ENCODE data around the gene TEX29.

Gene TEX29

DNA sequence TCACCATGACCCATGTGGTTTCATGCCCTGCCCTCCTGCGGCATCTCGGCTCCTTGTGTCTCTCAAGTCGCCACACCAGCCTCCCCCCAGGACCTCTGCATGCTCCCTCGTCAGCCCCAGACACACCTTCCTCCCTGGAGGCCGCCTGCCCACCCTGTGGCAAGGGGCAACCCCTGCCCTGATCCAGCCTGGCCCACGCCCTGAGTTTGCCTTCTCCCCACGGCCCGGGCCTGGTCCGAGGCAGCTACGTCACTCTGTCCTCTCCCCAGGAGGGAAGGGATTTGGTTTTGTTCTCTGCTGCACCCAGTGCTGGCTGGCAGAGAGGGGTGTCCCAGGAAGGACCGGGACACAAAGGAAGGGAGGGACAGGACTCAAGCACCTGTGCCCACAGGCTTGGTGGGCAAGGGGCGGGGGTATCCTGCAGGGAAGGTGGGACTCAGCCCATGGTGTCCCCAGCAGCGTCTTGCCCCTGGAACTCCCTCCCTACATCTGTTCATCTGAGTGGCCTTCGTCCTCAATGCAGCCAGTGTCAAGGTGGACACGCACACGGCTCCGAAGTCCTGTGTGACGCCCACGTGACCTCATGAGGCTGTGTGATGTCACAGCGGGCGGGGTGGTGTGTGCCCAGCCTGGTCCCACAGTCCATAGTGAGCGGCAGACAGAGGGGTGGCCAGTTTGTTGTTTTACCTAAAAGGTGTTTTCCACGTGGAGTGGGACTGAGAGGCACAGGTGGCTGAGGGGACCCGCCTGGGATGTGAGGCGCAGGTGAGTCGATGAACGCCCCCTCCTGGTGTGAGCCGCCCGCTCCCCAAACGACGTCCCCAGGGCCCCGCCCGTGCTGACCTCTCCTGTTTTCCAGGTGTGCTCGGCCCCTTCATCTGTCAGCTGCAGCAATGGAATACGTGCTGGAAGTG is at the start of gene TEX29:
Gene TEX29 (plus strand): TSS at position 645 of the 914 bp plus-strand sequence. CDS start 249 bp downstream, at position 894.
- FAIRE-seq, result no peak

DNA sequence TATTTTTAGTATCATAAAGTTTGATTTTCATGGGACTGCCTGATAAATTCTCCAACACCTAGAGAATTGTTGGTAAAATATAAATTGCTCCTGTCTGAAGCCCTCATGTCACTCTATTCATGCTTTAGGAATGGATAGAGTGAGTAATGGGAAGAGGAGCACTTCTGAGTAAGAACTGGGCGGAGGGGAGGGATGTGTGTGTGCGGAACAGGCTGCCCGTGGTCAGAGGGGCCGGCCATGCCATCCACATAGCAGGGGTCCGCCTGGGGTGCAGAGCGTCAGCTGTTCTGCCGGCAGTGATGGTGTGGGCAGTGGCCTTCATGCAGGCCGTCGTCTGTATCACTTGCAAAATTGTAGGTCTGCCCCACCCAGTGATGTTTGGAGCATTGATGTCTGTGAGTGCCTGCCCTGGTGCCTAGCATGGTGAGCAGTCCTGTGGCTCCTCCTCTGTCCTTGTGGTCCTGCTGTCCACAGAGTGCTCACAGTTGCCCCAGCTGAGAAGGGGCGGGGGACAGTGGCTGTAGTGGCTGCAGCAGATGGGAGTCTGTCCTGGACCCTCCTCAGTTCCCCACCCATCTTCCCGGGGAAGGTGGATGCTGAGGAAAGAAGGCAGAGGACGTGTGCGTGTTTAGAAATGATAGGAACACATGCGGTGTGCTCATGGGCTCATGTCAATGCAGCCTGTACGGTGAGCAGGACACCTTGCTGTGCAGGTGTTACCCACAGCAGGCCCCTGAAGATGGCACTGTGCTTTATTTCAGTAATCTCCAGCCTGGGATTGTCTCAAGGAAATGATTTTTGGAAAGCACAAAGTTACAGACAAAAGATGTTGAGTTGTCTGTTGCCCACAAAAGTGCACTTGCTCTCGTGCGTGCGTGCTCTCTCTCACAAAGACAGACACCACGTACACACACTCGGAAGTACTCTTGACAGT is 49.4 kb upstream of the TEX29 start:
- no peak for FAIRE-seq

DNA sequence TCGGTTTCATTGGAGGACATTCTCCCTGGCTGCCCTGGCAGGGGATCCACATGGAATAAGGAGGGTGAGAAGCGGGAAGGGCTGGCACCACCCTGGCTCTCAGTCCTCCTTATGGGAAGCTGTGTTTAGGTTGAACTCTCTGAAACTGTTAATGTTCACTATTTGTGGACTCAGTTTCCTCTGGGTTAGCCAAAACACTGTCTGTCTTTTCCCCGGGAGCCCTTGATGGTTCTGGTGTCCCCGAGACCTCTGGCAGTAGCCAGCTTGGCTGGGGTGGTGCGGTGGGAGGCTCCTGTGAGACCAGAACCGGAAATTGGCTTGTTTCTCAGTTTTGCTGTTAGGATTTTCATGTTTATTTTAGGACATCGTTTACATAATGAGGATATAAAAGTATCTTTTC is 48.3 kb upstream of the TEX29 start:
- FAIRE-seq, result no peak

DNA sequence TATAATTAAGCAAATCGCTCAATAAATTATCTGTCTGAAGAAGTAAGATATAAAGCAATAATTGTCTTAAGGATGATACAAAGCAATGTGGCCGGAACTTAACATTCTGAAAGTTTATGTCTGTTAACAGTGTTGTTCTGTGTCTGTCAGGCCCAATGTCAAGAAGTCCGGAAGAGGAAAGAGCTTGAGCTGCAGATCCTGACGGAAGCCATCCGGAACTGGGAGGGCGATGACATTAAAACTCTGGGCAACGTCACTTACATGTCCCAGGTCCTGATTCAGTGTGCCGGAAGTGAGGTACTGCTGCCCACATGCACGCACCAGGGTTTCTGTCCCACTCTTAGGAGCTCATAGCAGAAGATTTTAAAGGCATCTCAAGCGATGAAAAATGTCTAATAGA is 45.1 kb upstream of the TEX29 start:
- FAIRE-seq, result no peak

DNA sequence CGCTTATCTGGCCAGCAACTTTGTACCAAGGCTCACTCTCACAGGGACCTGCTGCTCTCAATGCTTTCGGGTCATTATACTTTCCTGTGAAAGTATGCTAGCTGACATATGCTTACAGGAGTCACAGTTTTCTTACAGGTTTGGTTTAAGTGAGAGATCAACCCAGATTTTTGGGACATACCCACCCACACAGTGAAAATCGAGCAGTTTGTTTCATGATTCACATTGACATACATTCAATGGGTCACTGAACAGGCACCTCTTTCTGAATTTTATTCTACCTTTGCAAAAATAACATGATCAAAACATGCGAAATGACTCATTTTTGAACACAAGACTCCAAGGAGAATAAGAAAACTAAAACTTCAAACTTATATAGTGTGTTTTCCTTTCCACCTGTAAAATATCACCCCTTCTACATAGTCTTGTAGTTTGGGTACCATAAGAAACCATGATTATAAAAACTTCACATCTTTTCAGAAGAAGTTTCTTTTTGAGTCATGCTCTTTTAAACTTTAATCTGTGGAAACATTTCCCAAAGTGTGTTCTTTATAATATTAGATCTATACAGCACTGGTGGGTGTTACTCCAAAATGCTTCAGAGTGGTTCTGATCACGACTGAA is 44.3 kb upstream of the TEX29 start:
- FAIRE-seq, result no peak

DNA sequence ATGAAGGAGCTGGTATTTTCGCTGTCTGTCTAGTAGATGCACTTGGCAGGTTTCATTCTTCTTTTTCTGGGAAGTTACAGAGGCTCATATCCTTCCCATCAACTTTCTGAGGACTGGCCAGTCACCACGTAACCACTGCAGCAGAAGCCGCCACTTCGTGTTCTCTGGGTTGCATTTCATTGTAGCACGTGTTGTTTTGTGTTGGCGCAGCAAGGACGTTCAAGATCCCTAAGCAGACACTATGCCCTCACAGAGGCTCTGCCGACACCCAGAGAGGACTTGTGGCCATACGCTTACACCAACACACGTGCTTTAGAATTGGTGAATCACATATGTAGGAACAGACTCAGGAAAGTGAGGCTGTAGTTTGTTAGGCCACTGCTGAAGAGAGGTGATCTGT is 42.2 kb upstream of the TEX29 start:
- no peak for FAIRE-seq

DNA sequence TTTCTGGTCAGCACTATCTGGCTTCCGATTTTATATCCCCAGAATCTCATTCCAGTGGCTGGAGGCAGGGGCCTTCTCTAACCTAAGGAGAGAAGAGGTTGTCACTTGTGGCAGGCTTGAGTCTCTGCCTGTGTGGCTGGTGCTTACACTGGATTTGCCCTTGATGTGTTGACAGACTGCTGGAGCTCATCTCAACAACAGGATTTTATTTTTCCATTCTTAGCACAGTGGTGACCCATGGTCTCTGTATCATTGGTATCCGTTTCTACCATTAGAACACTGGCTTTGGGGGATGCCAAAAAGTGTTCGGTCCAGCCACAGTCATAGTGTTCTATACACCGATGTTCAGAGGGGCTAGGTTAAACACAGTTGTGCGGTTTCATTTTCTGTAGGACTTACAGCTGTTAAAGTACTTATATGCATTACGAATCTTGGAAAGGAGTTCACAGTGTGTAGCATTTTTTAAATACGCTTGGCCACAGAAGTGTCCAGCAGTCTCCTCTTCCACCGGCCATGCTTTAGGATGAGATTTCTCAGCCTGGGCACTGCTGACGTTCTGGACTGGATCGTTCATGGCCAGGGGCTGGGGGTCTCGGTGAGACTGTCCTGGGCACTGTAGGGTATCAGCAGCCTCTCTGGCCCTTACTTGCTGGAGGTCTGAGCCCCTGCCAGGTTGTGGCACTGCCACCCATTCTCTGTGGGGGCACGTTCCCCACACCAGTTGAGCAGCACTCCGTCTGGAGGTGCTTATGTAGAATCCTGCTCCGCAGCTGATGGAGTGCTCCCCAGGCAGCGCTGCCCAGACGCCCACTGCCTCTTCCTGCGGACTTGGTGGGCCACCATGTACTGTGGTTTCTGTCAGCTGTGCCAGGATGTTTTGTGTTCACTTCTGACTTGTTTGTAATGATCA is 41.4 kb upstream of the TEX29 start:
- FAIRE-seq, result no peak

DNA sequence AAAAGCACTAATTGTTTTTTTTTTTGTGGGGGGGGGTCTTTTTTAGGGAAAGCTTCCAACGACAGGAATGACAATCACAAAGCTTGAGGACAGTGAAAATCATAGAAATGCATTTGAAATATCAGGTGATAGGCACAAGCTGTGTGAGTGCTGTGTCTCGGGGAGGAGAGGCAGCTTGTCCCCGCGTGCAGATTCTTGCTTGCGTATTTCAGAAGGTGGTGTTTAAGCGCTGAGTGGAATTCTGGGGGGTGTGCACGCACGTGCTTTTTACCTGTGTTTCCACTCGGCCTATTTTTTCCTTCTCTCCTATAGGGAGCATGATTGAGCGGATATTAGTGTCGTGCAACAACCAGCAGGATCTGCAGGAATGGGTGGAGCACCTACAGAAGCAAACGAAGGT is 40.2 kb upstream of the TEX29 start:
- no peak for FAIRE-seq

DNA sequence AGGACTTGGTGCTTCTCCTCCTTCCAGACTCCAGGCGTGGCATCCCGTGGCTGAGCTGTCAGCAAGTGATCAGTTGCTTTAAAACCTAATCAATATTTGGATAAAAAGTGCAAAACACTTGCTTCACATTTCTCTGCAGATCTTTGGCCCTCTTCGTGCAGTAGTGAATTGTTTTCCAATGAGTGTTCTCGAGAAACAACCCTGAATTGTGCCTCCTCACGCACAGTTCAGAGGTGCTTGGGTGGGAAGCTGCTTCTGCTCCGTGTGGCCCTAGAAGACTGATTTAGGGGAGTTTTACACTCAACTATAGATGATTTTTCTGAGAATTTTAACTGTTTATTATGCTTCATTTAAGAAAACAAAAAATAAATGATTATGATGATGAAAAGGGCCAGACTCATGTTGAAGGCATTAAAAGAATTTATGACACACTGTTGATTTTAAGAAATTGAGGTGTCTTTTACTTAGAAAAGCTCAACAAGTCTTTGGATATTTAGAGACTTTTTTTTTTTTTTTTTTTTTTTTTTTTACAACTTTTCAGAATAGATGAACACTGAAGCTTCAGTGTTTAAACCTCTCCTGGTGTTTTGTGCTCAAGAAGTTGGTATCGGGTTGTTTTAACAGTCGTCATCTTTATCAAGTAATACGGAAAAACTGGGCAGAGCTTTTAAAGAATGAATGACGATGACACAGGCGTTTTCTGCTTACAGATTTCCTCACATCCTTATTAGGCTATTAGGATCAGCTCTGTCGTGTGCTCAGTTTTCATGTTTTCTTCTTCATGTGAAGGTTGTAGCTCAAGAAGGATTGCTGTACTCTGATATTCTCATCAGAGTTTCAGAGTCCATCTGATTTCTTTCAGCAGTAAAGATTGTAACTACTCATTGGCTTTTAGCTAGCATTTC is 39.5 kb upstream of the TEX29 start:
- no peak for FAIRE-seq

DNA sequence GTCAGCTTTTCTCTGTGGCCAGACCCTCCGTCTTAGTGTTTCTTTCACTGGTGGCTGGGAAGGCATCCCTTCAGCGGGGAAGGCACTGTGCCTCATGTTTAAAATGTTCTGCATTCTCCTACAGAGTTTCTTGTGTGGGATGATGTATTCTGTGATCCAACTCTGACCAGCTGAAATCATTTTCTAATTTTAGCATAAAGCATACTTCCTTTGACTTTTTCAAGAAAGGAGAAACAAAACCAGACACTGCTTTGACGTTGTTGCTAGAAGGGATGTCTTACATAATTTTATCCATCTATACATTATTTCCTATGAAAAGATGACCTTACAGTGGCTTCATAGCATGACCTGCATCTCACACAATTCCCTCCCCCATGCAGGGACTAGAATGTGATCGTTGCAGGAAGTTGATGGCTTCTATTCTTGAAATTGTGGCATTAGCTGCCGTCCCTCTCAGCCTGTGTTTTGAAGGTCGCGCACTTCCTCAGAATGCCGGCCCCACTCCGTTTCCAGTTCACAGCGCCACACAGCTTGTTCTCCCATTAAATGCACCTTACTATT is 38.6 kb upstream of the TEX29 start:
- no peak for FAIRE-seq

DNA sequence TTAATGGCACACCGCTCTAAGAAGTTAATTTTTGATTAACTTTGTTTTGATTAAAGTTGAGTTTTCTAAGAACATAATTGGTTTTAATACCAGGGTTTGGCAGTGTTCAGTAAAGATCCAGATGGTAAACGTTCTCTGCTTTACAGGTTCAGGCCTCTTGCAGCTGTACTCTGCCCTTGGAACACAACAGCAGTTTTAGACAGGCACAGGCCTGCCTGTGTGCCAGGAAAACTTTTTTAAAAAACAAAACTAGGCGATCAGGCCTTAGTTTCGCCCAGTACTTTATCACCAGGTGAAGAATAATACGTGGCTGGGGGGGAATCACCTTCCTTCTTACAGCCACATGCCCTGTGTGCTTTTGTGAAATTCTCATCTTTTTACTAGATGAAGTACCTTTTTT is 38.0 kb upstream of the TEX29 start:
- no peak for FAIRE-seq

DNA sequence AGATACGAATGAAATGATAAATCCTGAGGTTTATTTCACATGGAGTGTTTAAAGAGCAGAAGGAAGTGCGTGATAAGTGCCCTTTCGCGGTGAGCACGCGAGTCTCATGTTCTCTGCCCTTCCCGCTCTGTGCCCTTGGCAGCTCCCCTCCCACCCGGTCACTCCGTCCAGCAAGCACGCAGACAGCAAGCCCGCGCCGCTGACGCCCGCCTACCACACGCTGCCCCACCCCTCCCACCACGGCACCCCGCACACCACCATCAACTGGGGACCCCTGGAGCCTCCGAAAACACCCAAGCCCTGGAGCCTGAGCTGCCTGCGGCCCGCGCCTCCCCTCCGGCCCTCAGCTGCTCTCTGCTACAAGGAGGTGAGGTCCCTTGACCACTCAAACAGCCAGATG is 37.4 kb upstream of the TEX29 start:
- no peak for FAIRE-seq

DNA sequence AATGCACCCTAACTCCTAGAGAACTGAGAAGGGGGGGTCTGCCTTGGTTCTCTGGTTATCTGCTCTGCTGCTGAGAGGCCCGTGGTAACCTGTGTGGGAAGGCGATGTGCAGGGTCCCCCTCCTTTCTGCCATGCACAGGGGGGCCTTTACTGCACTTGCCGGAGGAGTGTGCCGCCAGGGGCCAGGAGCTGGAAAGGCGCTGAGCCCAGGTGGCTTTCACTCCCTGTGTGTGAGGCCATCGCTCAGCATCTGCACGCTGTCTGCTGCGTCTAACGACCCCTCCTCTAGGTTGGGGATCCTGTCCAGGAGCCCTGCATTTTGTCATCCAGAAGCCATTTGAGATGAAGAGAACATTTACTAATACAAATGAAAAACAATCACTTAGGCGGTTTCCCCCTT is 37.0 kb upstream of the TEX29 start:
- FAIRE-seq, result no peak

DNA sequence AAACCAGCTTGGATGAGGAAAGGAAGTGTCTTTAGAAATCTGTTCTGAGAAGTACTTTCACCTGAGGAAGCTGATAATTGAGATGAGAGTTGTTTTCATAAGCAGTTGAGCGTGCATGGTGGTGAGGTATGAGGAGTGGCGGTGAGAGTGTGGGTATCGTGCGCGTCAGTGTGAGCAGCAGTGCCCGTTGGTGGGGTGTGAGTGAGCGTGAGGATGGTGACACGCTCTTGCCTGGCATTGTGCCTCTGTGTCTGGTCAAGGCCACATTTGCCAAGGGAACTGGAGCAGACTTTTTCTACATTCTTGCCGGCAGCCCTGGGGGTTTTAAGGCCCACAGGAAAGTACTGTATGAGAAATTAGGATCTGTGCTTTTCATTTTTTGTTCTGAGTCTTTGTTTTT is 36.5 kb upstream of the TEX29 start:
- FAIRE-seq, result no peak

DNA sequence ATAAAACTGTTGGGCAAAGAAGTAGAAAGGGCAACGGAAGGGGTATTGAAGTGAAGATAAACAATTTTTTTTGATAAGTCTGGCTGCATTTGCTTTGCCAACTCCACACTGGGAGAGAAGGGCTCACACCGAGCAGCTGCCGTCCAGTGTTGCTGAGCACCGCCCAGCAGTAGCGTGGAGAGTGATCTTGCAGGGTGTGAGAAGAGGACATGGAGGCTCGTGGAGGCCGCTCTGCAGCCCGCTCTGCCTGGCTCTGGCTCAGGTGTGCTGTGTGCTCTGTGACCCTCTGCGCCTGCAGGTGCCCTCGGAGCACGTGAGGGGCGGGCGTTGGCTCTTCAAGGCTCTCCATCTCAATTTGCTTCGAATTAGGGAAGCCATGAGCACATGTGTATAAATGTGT is 35.9 kb upstream of the TEX29 start:
- no peak for FAIRE-seq

DNA sequence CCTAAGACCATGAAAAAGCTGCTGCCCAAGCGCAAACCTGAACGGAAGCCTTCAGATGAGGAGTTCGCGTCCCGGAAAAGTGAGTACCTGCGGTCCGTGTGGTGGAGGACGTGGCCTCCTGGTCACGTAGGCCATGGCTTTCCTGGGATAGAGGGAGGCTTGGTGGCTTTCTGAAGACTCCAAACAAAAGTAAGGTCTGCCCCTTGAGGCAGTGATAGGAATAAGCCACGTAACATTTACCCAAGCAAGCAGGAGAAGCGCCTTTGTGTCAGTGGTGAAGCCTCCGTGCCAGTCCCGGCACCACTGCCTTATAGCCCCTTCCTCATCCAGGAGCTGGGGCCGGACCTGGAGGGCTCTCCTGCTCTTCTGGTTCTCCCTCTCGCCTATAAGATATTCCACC is 34.3 kb upstream of the TEX29 start:
- no peak for FAIRE-seq

DNA sequence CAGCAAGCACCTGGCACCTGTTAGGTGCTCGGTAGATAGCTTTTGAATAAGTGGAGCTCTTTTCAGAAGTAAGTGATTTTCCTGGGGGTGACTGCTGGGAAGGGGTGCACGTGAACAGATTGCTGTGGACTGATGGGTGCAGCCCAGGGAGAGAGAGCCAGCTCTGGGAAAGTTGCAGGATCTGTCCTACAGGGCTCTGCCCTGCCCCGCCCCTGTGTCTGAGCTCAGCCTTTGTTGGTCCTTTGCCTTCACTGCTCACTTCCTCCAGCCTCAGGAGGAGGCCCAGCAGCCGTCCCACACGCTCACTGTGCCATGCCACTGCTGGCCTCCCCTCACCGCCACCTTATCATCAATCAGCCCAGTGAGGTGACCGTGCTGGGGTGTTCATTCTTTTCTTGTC is 33.7 kb upstream of the TEX29 start:
- FAIRE-seq, result no peak

DNA sequence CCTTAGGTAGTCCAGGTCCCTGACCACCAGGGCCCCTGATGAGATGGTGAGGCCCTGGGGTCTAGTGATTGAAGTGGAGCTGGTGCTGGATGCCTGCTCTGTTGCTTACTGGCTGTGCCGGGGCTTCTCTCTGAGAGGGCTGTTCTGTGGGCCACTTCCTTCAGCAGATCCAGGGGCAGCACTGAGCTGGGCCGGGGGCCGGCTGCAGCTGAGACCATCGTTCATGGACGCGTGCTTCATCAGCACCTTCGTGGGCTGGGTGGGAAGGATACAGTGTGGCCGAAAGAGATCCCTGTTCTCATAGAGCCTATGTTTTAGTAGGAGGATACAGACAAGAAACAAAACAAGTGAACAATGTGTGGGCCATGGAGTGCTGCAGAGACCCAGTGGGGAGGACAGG is 33.2 kb upstream of the TEX29 start:
- no peak for FAIRE-seq

DNA sequence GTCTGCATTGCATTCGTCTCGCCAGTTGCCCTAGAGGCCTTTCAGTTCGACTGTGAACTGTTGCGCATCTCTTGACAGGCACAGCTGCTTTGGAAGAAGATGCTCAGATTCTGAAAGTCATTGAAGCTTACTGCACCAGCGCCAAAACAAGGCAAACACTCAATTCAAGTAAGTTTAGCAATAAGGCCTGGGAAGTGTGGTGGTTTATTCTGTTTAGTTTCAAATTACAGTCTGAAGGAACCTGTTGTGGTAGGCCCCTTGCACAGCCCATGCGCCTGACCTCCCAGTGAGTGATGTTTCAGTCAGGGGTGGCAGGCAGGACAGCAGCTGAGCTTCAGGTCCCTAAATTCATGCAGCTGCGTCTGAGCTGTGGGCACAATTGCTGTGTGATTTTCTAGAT is 32.2 kb upstream of the TEX29 start:
- no peak for FAIRE-seq

DNA sequence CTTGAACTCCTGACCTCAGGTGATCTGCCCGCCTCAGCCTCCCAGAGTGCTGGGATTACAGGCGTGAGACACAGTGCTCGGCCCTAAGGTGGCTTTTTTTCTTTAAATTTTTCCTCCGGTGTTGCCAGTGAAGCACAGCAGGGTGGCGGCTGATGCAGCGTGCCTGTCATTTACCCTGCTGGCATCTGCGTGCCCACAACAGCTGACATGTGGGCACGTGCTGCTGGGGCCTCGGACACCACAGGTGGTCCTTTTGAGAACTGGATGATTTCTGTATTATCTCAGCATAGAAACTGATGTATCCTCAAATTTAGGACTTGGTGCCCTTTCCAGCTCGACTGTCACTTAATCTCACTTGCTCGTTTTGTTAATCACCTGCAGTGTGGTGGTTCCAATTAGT is 31.2 kb upstream of the TEX29 start:
- no peak for FAIRE-seq

DNA sequence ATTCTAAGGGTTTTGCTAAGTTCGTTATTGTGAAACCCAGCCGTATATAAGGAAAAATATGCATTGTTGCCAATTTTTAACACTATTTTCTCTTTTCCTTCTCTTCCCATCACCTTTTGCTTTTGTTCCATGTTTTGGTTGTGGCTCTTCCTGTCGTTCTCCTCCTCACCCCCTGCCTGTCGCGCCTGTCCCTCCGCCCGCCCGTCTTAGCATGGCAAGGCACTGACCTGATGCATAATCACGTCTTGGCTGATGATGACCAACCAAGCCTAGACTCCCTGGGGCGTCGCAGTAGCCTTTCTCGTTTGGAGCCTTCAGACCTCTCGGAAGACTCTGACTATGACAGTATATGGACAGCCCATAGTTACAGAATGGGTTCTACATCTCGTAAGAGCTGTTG is 28.5 kb upstream of the TEX29 start:
- FAIRE-seq, result no peak
